Caco-2 (cell line): ENCODE measurements around the gene CTSF. TPM values are rescaled to one million over a fixed set of nuclear protein-coding genes. Genes with fewer than 3 reads are reported as not detected.

Experiments used
- BruUV-seq: library from RNA; stranded (reverse); fragments of 400-500 nt; replicated peaks from 2 replicates; lab custom pipeline; 2021; lab: Mats Ljungman, UMichigan
- CTCF ChIA-PET: fragments of 300-600 bp; sonication (Branson Sonifier 250); formaldehyde crosslinking; loops from one replicate; lab custom pipeline; 2022; ENCODE audit warnings: antibody characterized with exemption; lab: Charles Lee
- POLR2A ChIA-PET: fragments of 300-600 bp; sonication (Branson Sonifier 250); formaldehyde crosslinking; loops from one replicate; lab custom pipeline; 2022; ENCODE audit warnings: antibody characterized with exemption; lab: Charles Lee
- DNase-seq, 2 experiments: peaks; one replicate each; pipeline versions ENCODE4 v3.0.0 to v3.0.0-alpha.2; 2020 to 2022
- H3K27me3 ChIP-seq: replicated peaks from 2 replicates; pipeline ENCODE4 v1.6.0; 2011; ENCODE audit warnings: low read length; ENCODE audit not compliant: control insufficient read depth, insufficient read depth
- H3K36me3 ChIP-seq: 2 replicates; pipeline ENCODE4 v1.5.1; 2011; ENCODE audit warnings: low read length; ENCODE audit not compliant: control insufficient read depth, insufficient read depth
- H3K4me1 ChIP-seq: fragments of 250-450 bp; sonication (Bioruptor Pico); 2 replicates; pipeline ENCODE4 v1.5.1; 2020; ENCODE audit warnings: mild to moderate bottlenecking
- H3K4me3 ChIP-seq: 2 replicates; pipeline ENCODE4 v1.5.1; 2011; ENCODE audit warnings: low read depth, mild to moderate bottlenecking, control low read depth, low read length
- H3K9me3 ChIP-seq: fragments of 250-450 bp; sonication (Bioruptor Pico); 2 replicates; pipeline ENCODE4 v1.5.1; 2020; ENCODE audit warnings: mild to moderate bottlenecking, moderate library complexity
- H3K27ac Mint-ChIP-seq: one replicate; pipeline ENCODE4 v1.8.0; 2022; ENCODE audit warnings: mixed read lengths; ENCODE audit not compliant: unreplicated experiment
- H3K27me3 Mint-ChIP-seq: one replicate; pipeline ENCODE4 v1.8.0; 2022; ENCODE audit warnings: mixed read lengths; ENCODE audit not compliant: insufficient read depth, unreplicated experiment
- H3K36me3 Mint-ChIP-seq: one replicate; pipeline ENCODE4 v1.8.0; 2022; ENCODE audit warnings: mild to moderate bottlenecking, mixed read lengths; ENCODE audit not compliant: insufficient read depth, unreplicated experiment
- H3K4me1 Mint-ChIP-seq: one replicate; pipeline ENCODE4 v1.8.0; 2022; ENCODE audit warnings: low read depth, mixed read lengths; ENCODE audit not compliant: unreplicated experiment
- H3K4me3 Mint-ChIP-seq: one replicate; pipeline ENCODE4 v1.8.0; 2022; ENCODE audit warnings: mild to moderate bottlenecking, moderate library complexity, mixed read lengths; ENCODE audit not compliant: unreplicated experiment
- H3K9me3 Mint-ChIP-seq: one replicate; pipeline ENCODE4 v1.8.0; 2022; ENCODE audit warnings: mixed read lengths; ENCODE audit not compliant: unreplicated experiment
- CTCF ChIP-seq, 2 experiments: fragments of 200-600 bp in 1 of 2; IDR thresholded peaks; 1 replicate in 1 of 2; 2 replicates in 1 of 2; pipeline versions ENCODE4 v1.5.1 to v1.8.0; 2011 to 2022; ENCODE audit warnings: antibody characterized with exemption in 1 of 2, control low read depth in 1 of 2, inconsistent platforms in 1 of 2, low read depth in 1 of 2, low read length in 1 of 2, mild to moderate bottlenecking in 1 of 2, moderate library complexity in 1 of 2; ENCODE audit not compliant: insufficient read depth in 1 of 2, severe bottlenecking in 1 of 2, unreplicated experiment in 1 of 2
- intact Hi-C: fragments of 100-400 bp; cut with micrococcal nuclease; formaldehyde crosslinking; loops from one replicate; pipeline ENCODE4 v1.10.0; 2022; ENCODE audit not compliant: unreplicated experiment
- total RNA-seq: library from RNA; stranded (reverse); gene quantifications from 2 replicates; pipeline ENCODE4 v1.2.3, GENCODE V29; 2022

The CTSF gene
- total RNA-seq, 1 experiment from 2014 or later: not detected

GRCh38 chr11:66604155-66604554 lies 35.7 kb upstream of the CTSF start:
- intact Hi-C loops: no loop called here
- Histone ChIP-seq H3K4me3 (no peak overlapping the region), H3K27me3 (no peaks in the 10 kb centered on the region), H3K36me3 (0 out of 2 replicates have a peak, but pooled peaks cover 1% of the 10 kb centered on the region), H3K9me3 (no peaks in the 10 kb centered on the region), H3K4me1 (no peaks in the 10 kb centered on the region)
- ChIA-PET CTCF (interaction anchor here (0.8 kb wide), 1 partner anchor 56 kb away, joined by 4 read pairs; no protein-coding TSS in a partner anchor), POLR2A (no interaction called here)
- Mint-ChIP-seq H3K36me3 (peaks cover 29% of the 10 kb centered on the region), H3K27me3 (no peaks in the 10 kb centered on the region), H3K9me3 (no peaks in the 10 kb centered on the region), H3K4me1 (no peaks in the 10 kb centered on the region), H3K4me3 (no peak overlapping the region), H3K27ac (no peak overlapping the region)
- TF ChIP-seq CTCF (IDR thresholded peaks at IDR 0.05; ENCODE audit: insufficient read depth in 1 of 2, low read depth in 1 of 2, low read length in 1 of 2, severe bottlenecking in 1 of 2, unreplicated experiment in 1 of 2): no peak
- no peak for DNase-seq
- BruUV-seq: no TSS peak

GRCh38 chr11:66603072-66603471 lies 34.7 kb upstream of the CTSF start:
- H3K4me1 Mint-ChIP-seq: no peaks in the 10 kb centered on the region
- no peak overlapping the region for H3K4me3 Mint-ChIP-seq
- intact Hi-C loops: no loop called here
- no peak for TF ChIP-seq CTCF (IDR thresholded peaks at IDR 0.05; ENCODE audit: insufficient read depth in 1 of 2, low read depth in 1 of 2, low read length in 1 of 2, severe bottlenecking in 1 of 2, unreplicated experiment in 1 of 2)
- H3K27me3 Mint-ChIP-seq: no peaks in the 10 kb centered on the region
- peaks cover 32% of the 10 kb centered on the region for H3K36me3 Mint-ChIP-seq
- POLR2A ChIA-PET: no interaction called here
- no peak for DNase-seq
- 0 out of 2 replicates have a peak, but pooled peaks cover 1% of the 10 kb centered on the region for H3K36me3 ChIP-seq
- H3K27me3 ChIP-seq: no peaks in the 10 kb centered on the region
- no TSS peak for BruUV-seq
- CTCF ChIA-PET: interaction anchor here (0.6 kb wide), 1 partner anchor 384 kb away, joined by 4 read pairs; no protein-coding TSS in a partner anchor
- H3K9me3 ChIP-seq: no peaks in the 10 kb centered on the region
- no peaks in the 10 kb centered on the region for H3K4me1 ChIP-seq
- H3K4me3 ChIP-seq: no peak overlapping the region
- H3K9me3 Mint-ChIP-seq: no peaks in the 10 kb centered on the region
- H3K27ac Mint-ChIP-seq: no peak overlapping the region

- H3K27me3 Mint-ChIP-seq: no peaks in the 10 kb centered on the region
- peaks cover 1% of the 10 kb centered on the region; the same call in 1 of the 2 replicates for H3K36me3 ChIP-seq
- H3K4me1 ChIP-seq: no peaks in the 10 kb centered on the region
- intact Hi-C loops: no loop called here
- CTCF ChIA-PET: interaction anchor here (1.1 kb wide), 1 partner anchor 39 kb away, joined by 3 read pairs; no protein-coding TSS in a partner anchor
- POLR2A ChIA-PET: interaction anchor here (1.0 kb wide), 1 partner anchor 15 kb away, joined by 3 read pairs; the partner anchor contains the start of gene RBM14
- BruUV-seq: no TSS peak
- no peaks in the 10 kb centered on the region for H3K9me3 Mint-ChIP-seq
- no peaks in the 10 kb centered on the region for H3K27me3 ChIP-seq
- DNase-seq: no peak
- H3K9me3 ChIP-seq: no peaks in the 10 kb centered on the region
- no peak overlapping the region for H3K27ac Mint-ChIP-seq
- no peak overlapping the region for H3K4me3 ChIP-seq
- no peak overlapping the region for H3K4me3 Mint-ChIP-seq
- H3K4me1 Mint-ChIP-seq: no peaks in the 10 kb centered on the region
- H3K36me3 Mint-ChIP-seq: peaks cover 31% of the 10 kb centered on the region
- no peak for TF ChIP-seq CTCF (IDR thresholded peaks at IDR 0.05; ENCODE audit: insufficient read depth in 1 of 2, low read depth in 1 of 2, low read length in 1 of 2, severe bottlenecking in 1 of 2, unreplicated experiment in 1 of 2)
These were observed 32.3 kb upstream of the CTSF start for GRCh38 chr11:66600631-66601233.
